Prostate gland (tissue), 2 donors: ENCODE results near the gene PGBD5. TPM values are rescaled to one million over a fixed set of nuclear protein-coding genes. Genes with fewer than 3 reads are reported as not detected.
"Not testable (repeated sequence)": the region's sequence is repeated elsewhere in the genome, so short reads cannot be mapped to it uniquely, and the experiment has no call there.

Source experiments
- DNase-seq: peaks from one replicate; pipeline ENCODE4 v3.0.0-alpha.2; 2019; ENCODE audit warnings: low spot score
- H3K27ac ChIP-seq, 2 donors: fragments of 200-600 bp; sonication (generic); 2 replicates each; pipeline ENCODE4 v1.5.1; 2017 to 2019
- H3K27me3 ChIP-seq: fragments of 200-600 bp; sonication (generic); replicated peaks from 2 replicates; pipeline ENCODE4 v1.5.1; 2019; ENCODE audit not compliant: insufficient read depth
- H3K36me3 ChIP-seq, 2 donors: fragments of 200-600 bp; sonication (generic); 1 replicate in 1 of 2; 2 replicates in 1 of 2; pipeline versions ENCODE4 v1.5.1 to v1.8.1; 2017 to 2019
- H3K4me1 ChIP-seq: fragments of 200-600 bp; sonication (generic); replicated peaks from 2 replicates; pipeline ENCODE4 v1.5.1; 2019
- H3K4me3 ChIP-seq, 2 donors: fragments of 200-600 bp; sonication (generic); 2 replicates each; pipeline ENCODE4 v1.5.1; 2017 to 2019
- H3K9me3 ChIP-seq: fragments of 200-600 bp; sonication (generic); 2 replicates; pipeline ENCODE4 v1.5.1; 2017
- POLR2A ChIP-seq: fragments of 450-650 bp; IDR thresholded peaks from one replicate; pipeline ENCODE4 v1.6.1; 2016; ENCODE audit warnings: antibody characterized with exemption, mild to moderate bottlenecking
- POLR2AphosphoS5 ChIP-seq: sonication (generic); formaldehyde crosslinking; IDR thresholded peaks from one replicate; pipeline ENCODE4 v1.6.1; 2017; ENCODE audit warnings: antibody characterized with exemption
- WGBS: methylation state at CpG from one replicate; pipeline ENCODE4 v1.1.5; 2018; 5-methylcytosine and 5-hydroxymethylcytosine counted together
- intact Hi-C: fragments of 100-400 bp; cut with DNase I; formaldehyde crosslinking; loops from one replicate; pipeline ENCODE4 v1.14.2; 2022
- total RNA-seq, 2 donors: library from RNA; depleted of rRNA; stranded (reverse); fragments of >200 nt; gene quantifications; one replicate each; pipeline ENCODE4 v1.1.0, GENCODE V29; 2016
- TF ChIP-seq, protein P1 (sequence below), 4 experiments: fragments of 200-600 bp in 2 of 4; fragments of 450-650 bp in 2 of 4; sonication (generic) in 2 of 4; IDR thresholded peaks; 1 replicate in 3 of 4; 2 replicates in 1 of 4; pipeline ENCODE4 v1.5.1; 2016 to 2019; ENCODE audit warnings: antibody characterized with exemption in 4 of 4, mild to moderate bottlenecking in 2 of 4, moderate library complexity in 2 of 4

PGBD5 gene, protein sequence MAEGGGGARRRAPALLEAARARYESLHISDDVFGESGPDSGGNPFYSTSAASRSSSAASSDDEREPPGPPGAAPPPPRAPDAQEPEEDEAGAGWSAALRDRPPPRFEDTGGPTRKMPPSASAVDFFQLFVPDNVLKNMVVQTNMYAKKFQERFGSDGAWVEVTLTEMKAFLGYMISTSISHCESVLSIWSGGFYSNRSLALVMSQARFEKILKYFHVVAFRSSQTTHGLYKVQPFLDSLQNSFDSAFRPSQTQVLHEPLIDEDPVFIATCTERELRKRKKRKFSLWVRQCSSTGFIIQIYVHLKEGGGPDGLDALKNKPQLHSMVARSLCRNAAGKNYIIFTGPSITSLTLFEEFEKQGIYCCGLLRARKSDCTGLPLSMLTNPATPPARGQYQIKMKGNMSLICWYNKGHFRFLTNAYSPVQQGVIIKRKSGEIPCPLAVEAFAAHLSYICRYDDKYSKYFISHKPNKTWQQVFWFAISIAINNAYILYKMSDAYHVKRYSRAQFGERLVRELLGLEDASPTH
- total RNA-seq, result 1 to 10 TPM in 1 of 2 donors, under 1 TPM in 1; 0.55 to 8.8 TPM

DNA sequence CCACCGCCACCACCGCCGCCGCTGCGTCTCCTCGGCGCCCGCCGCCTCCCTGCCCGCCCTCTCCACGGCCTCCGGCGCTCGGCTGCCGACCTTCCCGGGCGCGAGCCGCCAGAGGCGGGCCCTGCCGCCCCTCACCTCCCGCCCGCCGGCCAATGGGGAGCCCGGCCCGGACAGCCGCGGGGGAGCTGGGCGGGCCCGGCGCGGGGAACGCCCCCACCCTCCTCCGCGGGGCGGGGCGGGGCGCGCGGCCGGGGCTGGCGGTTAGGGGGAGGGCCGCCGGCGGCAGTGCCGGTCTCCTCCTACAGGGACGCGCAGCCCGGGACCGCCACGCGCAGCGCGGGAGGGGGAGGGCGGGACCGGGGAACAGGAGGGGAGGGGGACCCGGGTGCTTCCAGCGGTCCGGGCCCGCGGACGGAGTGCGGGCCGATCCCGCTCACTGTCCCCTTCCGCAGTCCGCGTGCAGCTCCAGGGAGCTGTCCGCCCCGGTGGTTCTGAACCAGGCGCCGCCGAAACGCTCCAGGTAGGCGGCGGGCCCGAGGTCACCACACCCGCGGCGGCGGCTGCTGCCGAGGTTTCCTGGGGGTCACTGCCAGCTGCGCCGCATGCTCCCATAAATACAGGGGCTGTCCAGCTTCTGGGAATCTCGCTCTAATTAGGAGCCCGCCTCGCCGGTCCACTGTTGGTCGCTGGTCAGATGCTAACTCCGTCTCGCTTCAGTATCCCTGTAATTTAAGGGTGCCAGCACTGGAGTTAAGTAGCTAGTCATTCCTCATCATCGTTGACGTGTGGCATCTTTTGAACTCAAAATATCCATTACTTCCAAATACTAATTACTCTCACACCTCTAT, at the start of gene PGBD5:
TSS of gene PGBD5 (minus strand) at position 87 of the 848 bp plus-strand sequence. CDS start 404 bp downstream, outside the sequence.
- Histone ChIP-seq H3K27me3 (no peaks in the 10 kb centered on the region), H3K4me1 (no peaks in the 10 kb centered on the region), H3K36me3 (no peaks in the 10 kb centered on the region), H3K9me3 (no peaks in the 10 kb centered on the region), H3K4me3 (peak within 1 kb of the TSS; percentile 46 to 53), H3K27ac (no peak within 1 kb of the TSS)
- peak; percentile 61 for DNase-seq
- WGBS, result 1% methylated on average over 33 of the region's 93 CpGs
- intact Hi-C loops, result no loop called here
- TF ChIP-seq POLR2A (no peak), POLR2AphosphoS5 (no peak)
- TF ChIP-seq, protein P1, sequence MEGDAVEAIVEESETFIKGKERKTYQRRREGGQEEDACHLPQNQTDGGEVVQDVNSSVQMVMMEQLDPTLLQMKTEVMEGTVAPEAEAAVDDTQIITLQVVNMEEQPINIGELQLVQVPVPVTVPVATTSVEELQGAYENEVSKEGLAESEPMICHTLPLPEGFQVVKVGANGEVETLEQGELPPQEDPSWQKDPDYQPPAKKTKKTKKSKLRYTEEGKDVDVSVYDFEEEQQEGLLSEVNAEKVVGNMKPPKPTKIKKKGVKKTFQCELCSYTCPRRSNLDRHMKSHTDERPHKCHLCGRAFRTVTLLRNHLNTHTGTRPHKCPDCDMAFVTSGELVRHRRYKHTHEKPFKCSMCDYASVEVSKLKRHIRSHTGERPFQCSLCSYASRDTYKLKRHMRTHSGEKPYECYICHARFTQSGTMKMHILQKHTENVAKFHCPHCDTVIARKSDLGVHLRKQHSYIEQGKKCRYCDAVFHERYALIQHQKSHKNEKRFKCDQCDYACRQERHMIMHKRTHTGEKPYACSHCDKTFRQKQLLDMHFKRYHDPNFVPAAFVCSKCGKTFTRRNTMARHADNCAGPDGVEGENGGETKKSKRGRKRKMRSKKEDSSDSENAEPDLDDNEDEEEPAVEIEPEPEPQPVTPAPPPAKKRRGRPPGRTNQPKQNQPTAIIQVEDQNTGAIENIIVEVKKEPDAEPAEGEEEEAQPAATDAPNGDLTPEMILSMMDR (IDR thresholded peaks at IDR 0.05), result no peak

DNA sequence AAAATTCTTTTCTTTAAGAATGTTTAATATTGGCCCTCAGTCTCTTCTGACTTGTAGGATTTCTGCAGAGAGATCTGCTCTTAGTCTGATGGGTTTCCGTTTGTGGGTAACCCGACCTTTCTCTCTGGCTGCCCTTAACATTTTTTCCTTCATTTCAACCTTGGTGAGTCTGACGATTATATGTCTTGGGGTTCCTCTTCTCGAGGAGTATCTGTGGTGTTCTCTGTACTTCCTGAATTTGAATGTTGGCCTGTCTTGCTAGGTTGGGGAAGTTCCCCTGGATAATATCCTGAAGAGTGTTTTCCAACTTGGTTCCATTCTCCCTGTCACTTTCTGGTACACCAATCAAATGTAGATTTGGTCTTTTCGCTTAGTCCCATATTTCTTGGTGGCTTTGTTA, 48.8 kb upstream of the PGBD5 start:
- H3K27me3 ChIP-seq, H3K27ac ChIP-seq, H3K9me3 ChIP-seq, DNase-seq, H3K36me3 ChIP-seq, H3K4me1 ChIP-seq, H3K4me3 ChIP-seq, intact Hi-C loops: not testable (repeated sequence)
- WGBS, result 86% methylated on average over 5 of the region's 5 CpGs

DNA sequence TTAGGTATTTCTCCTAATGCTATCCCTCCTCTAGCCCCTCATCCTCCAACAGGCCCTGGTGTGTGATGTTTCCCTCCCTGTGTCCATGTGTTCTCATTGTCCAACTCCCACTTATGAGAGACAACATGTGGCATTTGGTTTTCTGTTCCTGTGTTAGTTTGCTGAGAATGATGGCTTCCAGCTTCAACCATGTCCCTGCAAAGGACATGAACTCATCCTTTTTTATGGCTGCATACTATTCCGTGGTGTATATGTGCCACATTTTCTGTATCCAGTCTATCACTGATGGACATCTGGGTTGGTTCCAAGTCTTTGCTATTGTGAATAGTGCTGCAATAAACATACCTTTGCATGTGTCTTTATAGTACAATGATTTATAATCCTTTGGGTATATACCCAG, 44.6 kb upstream of the PGBD5 start:
- H3K4me1 ChIP-seq, H3K36me3 ChIP-seq, intact Hi-C loops, H3K9me3 ChIP-seq, H3K4me3 ChIP-seq, H3K27me3 ChIP-seq, H3K27ac ChIP-seq, DNase-seq: not testable (repeated sequence)
- WGBS, result 91% methylated on average over 1 of the region's 1 CpG

DNA sequence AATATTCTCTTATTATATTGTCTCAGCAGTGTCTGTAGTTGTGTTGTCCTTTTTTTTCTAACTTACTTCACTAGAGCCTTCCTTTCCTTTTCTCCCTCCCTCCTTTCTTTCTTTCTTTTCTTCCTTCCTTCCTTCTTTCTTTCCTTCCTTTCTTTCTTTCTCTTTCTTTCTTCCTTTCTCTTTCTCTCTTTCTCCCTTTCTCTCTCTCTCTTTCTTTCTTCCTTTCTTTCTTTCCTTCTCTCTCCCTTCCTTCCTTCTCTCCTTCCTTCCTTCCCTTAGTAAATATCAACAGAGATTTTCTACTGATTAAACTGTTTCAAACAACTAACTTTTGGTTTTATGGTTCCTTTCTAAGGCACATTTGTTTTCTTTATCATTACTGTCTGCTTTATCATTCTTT, 43.1 kb upstream of the PGBD5 start:
- no peaks in the 10 kb centered on the region for H3K4me1 ChIP-seq
- DNase-seq, result no peak
- no peaks in the 10 kb centered on the region for H3K9me3 ChIP-seq
- H3K4me3 ChIP-seq, result no peak overlapping the region
- H3K27ac ChIP-seq, result no peak overlapping the region
- intact Hi-C loops, result no loop called here
- no peaks in the 10 kb centered on the region for H3K36me3 ChIP-seq
- no peaks in the 10 kb centered on the region for H3K27me3 ChIP-seq
- TF ChIP-seq POLR2A, result no peak
- TF ChIP-seq POLR2AphosphoS5, result no peak
- TF ChIP-seq, protein P1 (IDR thresholded peaks at IDR 0.05), result no peak

DNA sequence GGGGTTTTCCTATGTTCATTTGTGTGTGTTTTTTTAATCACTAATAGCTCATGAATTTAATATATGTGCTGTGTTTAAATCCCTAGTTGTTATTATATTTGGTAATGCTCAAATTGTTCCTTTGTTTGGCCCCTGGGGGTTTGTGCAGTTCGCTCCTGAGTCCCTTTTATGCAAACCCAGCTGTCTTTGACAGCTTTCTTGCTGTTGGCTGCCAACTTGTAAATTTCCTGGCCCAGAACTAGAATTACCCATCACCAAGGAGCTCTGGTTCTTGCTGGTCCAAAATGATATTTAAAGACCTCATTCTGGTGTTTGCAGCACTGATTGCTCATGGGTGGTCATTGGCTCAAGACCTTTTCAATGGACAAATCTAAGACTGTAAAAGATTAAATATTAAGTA, 39.6 kb upstream of the PGBD5 start:
- TF ChIP-seq POLR2A (no peak), POLR2AphosphoS5 (no peak)
- TF ChIP-seq, protein P1 (IDR thresholded peaks at IDR 0.05), result no peak
- no peak for DNase-seq
- Histone ChIP-seq H3K4me1 (no peaks in the 10 kb centered on the region), H3K27ac (no peak overlapping the region), H3K36me3 (no peaks in the 10 kb centered on the region), H3K27me3 (no peaks in the 10 kb centered on the region), H3K9me3 (no peaks in the 10 kb centered on the region), H3K4me3 (no peak overlapping the region)
- 24% methylated on average over 1 of the region's 1 CpG for WGBS
- intact Hi-C loops, result no loop called here
